Naive thymus-derived CD8-positive, alpha-beta T cell (primary cell): Measurements from ENCODE around the gene MTFR1L. TPM values are rescaled to one million over a fixed set of nuclear protein-coding genes. Genes with fewer than 3 reads are reported as not detected.

Experiments
- ATAC-seq, 2 donors: fragments of 150-1000 bp; cut with Tn5 transposase in 1 of 2; sonication (Bioruptor Pico), chemical (Tn5 transposase) in 1 of 2; 1 replicate in 1 of 2; 2 replicates in 1 of 2; pipeline ENCODE4 v1.10.0; 2021; ENCODE audit warnings: mild to moderate bottlenecking in 2 of 2, moderate library complexity in 2 of 2
- POLR2A ChIA-PET: fragments of 350-600 bp; sonication (Branson Sonifier 250); formaldehyde crosslinking; loops from one replicate; lab custom pipeline; 2021; ENCODE audit warnings: antibody characterized with exemption; lab: Charles Lee
- DNase-seq, 10 donors: peaks; one replicate each; pipeline versions ENCODE4 v3.0.0 to v3.0.0-alpha.2; 2020 to 2022
- H3K27ac Mint-ChIP-seq, 10 donors: one replicate each; pipeline ENCODE4 v1.8.0; 2020 to 2022; ENCODE audit warnings: mild to moderate bottlenecking in 10 of 10, mixed read lengths in 10 of 10, moderate library complexity in 4 of 10, inconsistent platforms in 1 of 10
- H3K27me3 Mint-ChIP-seq, 5 donors: one replicate each; pipeline ENCODE4 v1.8.0; 2021 to 2022; ENCODE audit warnings: mixed read lengths in 5 of 5
- H3K36me3 Mint-ChIP-seq, 3 donors: one replicate each; pipeline ENCODE4 v1.8.0; 2020 to 2022; ENCODE audit warnings: mixed read lengths in 3 of 3, mild to moderate bottlenecking in 2 of 3, inconsistent platforms in 1 of 3
- H3K4me1 Mint-ChIP-seq, 4 donors: one replicate each; pipeline ENCODE4 v1.8.0; 2021 to 2022; ENCODE audit warnings: mixed read lengths in 4 of 4
- H3K4me3 Mint-ChIP-seq, 10 donors: one replicate each; pipeline ENCODE4 v1.8.0; 2020 to 2022; ENCODE audit warnings: mild to moderate bottlenecking in 10 of 10, mixed read lengths in 10 of 10, moderate library complexity in 6 of 10, inconsistent platforms in 1 of 10
- H3K9me3 Mint-ChIP-seq, 9 donors: one replicate each; pipeline ENCODE4 v1.8.0; 2020 to 2022; ENCODE audit warnings: mixed read lengths in 9 of 9, mild to moderate bottlenecking in 3 of 9, inconsistent platforms in 1 of 9, moderate library complexity in 1 of 9
- polyA plus RNA-seq, 3 donors: library from polyadenylated mRNA; unstranded; fragments of 300-500 nt; fragmentation: Illumina TruSeq; gene quantifications; one replicate each; pipeline ENCODE4 v1.2.3, GENCODE V29; 2021
- total RNA-seq, 8 experiments: library from RNA in 2 of 8; stranded (reverse) in 2 of 8; gene quantifications; one replicate each; pipeline ENCODE4 v1.2.3 and lab custom pipeline; 2021 to 2026

The MTFR1L gene
- total RNA-seq: 10 to 100 TPM; 50.0 to 56.4 TPM
- 10 to 100 TPM; 34.3 to 42.6 (median 40.9) TPM for polyA plus RNA-seq
- total RNA-seq (lab: John Stamatoyannopoulos, UW): 23.2 to 45.3 (median 33.6) reads per million in 6 experiments

GRCh38 chr1:25819491-25820246 is at the start of gene MTFR1L:
Gene MTFR1L (plus strand): TSS chr1:25819954. CDS start chr1:25823105, 3,151 bp downstream.
- H3K9me3 Mint-ChIP-seq: no peaks in the 10 kb centered on the region
- POLR2A ChIA-PET: interaction anchor here (0.5 to 2.6 kb wide), 38 partner anchors 9 to 1255 kb away, joined by 3 to 30 read pairs (median 5); partner anchors contain the start of genes HMGN2, LDLRAP1, MAN1C1 and PAFAH2
- DNase-seq (peak; percentile 89 to 95 (median 92)), ATAC-seq (peak; percentile 81 to 82)
- H3K27me3 Mint-ChIP-seq: no peaks in the 10 kb centered on the region
- peak within 1 kb of the TSS; percentile 95 to 99 (median 97) for H3K27ac Mint-ChIP-seq
- peaks cover 21 to 47% (median 40%) of the 10 kb centered on the region in 4 donors for H3K4me1 Mint-ChIP-seq
- peak within 1 kb of the TSS; percentile 91 to 99 (median 94) for H3K4me3 Mint-ChIP-seq
- H3K36me3 Mint-ChIP-seq: peaks cover 0 to 7% (median 0%) of the 10 kb centered on the region in 3 donors

DNA sequence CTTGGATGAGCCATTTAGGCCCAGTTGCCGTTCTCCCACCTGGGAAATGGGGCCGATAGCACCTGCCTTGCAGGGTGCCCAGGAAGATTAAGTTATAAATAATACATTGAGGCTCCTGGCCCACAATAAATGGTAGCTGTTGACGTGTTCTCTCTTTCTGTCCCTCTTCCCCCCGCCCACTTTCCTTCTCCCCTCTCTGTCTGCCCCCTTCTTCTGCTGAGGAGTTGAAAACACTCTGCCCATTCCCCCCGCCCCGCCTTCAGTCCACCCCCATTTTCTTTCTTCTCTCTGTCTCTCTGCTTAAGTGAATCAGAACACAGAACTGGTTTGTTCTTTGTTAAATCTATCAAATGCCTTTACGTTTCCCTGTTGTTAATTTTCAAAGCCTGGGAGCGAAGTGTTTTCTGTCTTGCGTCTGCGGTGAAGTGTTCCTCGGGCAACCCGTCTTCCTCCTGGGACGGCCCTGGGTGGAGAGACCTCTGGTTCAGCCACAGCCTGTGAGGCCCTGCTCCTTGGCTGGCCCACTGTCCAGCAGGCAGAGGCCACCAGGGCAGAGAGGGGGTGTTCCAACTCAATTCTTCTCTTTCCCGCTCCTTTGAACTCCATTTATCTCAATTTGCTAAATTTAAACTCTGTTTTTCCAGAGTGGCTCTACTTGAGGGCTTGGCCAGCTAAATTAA is 49.1 kb upstream of the MTFR1L start:
- ATAC-seq (no peak), DNase-seq (peak in 2 of 10 donors; percentile 32 to 36)
- Mint-ChIP-seq H3K4me1 (peaks cover 64 to 100% (median 84%) of the 10 kb centered on the region in 4 donors), H3K9me3 (no peaks in the 10 kb centered on the region), H3K36me3 (peaks cover 5 to 24% (median 10%) of the 10 kb centered on the region in 3 donors), H3K27ac (peak overlapping the region; percentile 85 to 99 (median 98)), H3K4me3 (peak overlapping the region; percentile 41 to 88 (median 78)), H3K27me3 (peaks cover 0 to 3% (median 0%) of the 10 kb centered on the region in 5 donors)
- POLR2A ChIA-PET: interaction anchor here (0.5 to 5.8 kb wide), 6 partner anchors 15 to 152 kb away, joined by 3 to 25 read pairs (median 6); no protein-coding TSS in a partner anchor

DNA sequence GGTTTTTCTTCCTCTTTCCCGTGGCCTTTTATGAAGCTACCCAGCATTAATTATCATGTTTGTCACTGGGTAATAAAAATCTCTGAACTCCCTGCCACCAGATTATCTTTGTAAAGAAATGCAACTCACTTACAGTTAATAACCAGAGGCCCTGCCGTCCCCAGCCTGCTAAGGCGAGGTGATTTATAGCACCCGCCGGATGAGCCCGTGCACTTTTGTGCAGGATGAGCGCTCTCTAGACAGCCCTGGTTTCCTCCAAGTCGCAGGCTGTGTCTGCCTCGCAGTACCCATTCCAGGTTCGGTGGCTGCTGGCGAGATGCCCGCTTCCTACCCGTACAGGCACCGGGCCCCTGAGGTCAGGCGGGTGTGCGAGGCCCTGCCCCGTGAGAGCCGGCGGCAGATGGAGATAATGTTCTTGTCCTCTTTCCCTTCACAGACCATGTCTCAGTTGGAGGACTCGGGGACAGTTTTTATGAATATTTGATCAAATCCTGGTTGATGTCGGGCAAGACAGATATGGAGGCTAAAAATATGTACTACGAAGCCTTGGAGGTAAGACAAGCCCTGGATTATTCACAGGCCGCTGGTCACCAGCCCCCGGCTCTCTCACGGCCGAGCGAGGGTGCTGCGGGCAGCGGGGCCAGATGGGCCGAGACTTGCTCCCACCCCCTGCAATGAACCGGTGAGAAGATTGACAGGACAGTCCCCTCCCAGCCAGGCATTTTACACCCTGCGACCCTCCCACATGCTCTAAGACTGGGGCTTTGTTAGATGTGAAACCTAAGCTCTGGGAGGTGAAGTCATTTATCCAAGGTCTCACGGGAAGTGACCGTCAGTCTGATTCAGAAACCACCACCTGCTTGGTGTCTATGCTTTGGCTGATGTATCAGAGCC is 48.3 kb upstream of the MTFR1L start:
- Mint-ChIP-seq H3K36me3 (peaks cover 5 to 24% (median 10%) of the 10 kb centered on the region in 3 donors), H3K9me3 (no peaks in the 10 kb centered on the region), H3K27me3 (peaks cover 0 to 3% (median 0%) of the 10 kb centered on the region in 5 donors), H3K4me1 (peaks cover 59 to 100% (median 83%) of the 10 kb centered on the region in 4 donors), H3K27ac (peak overlapping the region; percentile 85 to 99 (median 98)), H3K4me3 (peak overlapping the region; percentile 41 to 88 (median 78))
- peak in 9 of 10 donors; percentile 27 to 76 (median 54) for DNase-seq
- POLR2A ChIA-PET: interaction anchor here (0.5 to 5.8 kb wide), 6 partner anchors 14 to 153 kb away, joined by 4 to 25 read pairs (median 6); no protein-coding TSS in a partner anchor
- ATAC-seq: peak; percentile 11 to 12

DNA sequence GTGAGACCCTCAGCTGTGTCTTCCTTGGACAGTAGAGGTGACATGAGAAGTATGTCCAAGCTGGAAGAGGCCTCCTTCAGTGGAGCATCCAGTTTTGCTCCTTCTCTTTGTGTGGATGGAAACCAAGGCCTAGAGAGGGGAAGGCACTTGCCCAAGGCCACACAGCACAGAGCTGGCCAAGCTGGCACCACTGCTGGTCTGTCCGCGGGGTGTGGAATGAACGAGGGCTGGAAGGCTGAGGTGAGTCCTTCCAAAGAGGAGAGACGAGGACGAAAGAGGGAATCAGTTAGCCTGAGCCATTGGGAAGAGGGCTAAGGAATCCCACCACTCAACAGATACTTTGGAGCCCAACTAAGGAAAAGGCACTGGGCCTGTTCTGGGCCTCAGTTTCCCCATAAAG is 47.6 kb upstream of the MTFR1L start:
- H3K4me3 Mint-ChIP-seq: peak overlapping the region in 6 of 10 donors; percentile 70 to 88 (median 78)
- H3K9me3 Mint-ChIP-seq: no peaks in the 10 kb centered on the region
- DNase-seq (no peak), ATAC-seq (no peak)
- peak overlapping the region; percentile 86 to 99 (median 98) for H3K27ac Mint-ChIP-seq
- POLR2A ChIA-PET: interaction anchor here (1.2 to 5.8 kb wide), 3 partner anchors 61 to 153 kb away, joined by 4 to 25 read pairs (median 5); no protein-coding TSS in a partner anchor
- peaks cover 59 to 97% (median 84%) of the 10 kb centered on the region in 4 donors for H3K4me1 Mint-ChIP-seq
- H3K27me3 Mint-ChIP-seq: peaks cover 0 to 3% (median 0%) of the 10 kb centered on the region in 5 donors
- H3K36me3 Mint-ChIP-seq: peaks cover 5 to 25% (median 10%) of the 10 kb centered on the region in 3 donors

DNA sequence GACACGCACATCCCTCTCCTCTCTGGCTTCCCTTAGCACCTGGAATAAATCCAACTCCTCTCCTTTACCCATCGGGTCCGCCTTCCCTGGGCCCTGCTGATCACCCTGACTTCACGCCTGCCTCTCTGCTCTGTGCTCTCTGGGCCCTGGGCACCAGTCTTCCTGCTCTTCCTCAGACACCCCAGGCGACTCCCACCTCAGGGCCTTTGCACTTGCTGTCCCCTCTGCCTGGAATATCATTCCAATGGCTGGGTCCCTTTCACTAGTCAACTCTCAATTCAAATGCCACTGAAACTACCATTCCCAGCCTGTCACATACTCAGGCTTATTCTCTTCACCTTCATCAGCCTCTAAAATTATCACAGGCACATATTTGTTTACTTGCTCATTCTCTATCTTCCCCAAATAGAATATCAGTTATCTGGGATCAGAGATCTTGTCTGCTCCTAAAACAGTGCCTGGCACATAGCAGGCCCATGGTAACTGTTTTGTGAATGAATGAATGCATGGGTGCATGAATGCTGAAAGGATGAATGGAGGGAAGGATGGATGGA is 47.0 kb upstream of the MTFR1L start:
- Mint-ChIP-seq H3K27me3 (peaks cover 0 to 3% (median 0%) of the 10 kb centered on the region in 5 donors), H3K9me3 (no peaks in the 10 kb centered on the region), H3K27ac (peak overlapping the region; percentile 86 to 99 (median 98)), H3K4me3 (peak overlapping the region in 8 of 10 donors; percentile 17 to 89 (median 68)), H3K4me1 (peaks cover 54 to 92% (median 84%) of the 10 kb centered on the region in 4 donors), H3K36me3 (peaks cover 5 to 25% (median 13%) of the 10 kb centered on the region in 3 donors)
- ATAC-seq (no peak), DNase-seq (no peak)
- POLR2A ChIA-PET: interaction anchor here (1.2 to 5.8 kb wide), 3 partner anchors 17 to 154 kb away, joined by 4 to 25 read pairs (median 23); no protein-coding TSS in a partner anchor

DNA sequence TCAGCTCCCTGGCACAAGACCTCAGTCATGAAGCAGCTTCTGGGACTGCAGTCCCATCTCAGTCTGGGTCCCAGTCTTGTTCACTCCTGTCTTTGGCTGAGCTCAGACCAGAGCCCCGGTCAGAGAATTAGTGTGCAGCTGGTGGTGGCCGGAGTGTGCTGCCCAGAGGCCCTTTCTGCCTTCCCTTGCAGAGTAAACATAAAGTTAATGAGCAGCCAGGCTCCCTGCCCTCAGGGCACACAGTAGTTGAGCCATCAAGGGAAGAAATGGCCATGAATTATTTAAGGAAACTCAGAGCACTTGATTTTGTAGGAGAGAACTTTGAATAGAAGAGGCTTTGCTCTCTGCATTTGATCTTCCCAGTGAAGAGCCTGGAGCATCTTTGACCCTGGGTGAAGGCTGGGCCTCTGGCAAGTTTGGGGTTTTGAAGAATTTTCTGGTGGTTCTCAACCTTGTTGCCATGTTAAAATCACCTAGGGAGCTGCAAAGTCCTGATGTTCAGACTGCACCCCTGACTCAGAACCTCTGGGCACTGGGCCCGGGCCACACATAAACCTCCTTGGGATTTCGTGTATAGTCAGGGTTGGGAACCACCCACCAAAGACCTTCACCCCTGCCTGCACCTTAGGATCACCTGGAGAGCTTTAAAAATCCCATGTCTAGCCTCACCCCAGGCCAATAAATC is 46.2 kb upstream of the MTFR1L start:
- H3K4me3 Mint-ChIP-seq: peak overlapping the region in 9 of 10 donors; percentile 77 to 93 (median 88)
- POLR2A ChIA-PET: interaction anchor here (0.6 to 5.8 kb wide), 13 partner anchors 11 to 1161 kb away, joined by 3 to 25 read pairs (median 13); partner anchors contain the start of genes MAN1C1 and MTFR1L
- DNase-seq: no peak
- ATAC-seq: no peak
- peaks cover 5 to 32% (median 16%) of the 10 kb centered on the region in 3 donors for H3K36me3 Mint-ChIP-seq
- H3K4me1 Mint-ChIP-seq: peaks cover 52 to 94% (median 80%) of the 10 kb centered on the region in 4 donors
- peak overlapping the region; percentile 86 to 99 (median 98) for H3K27ac Mint-ChIP-seq
- H3K27me3 Mint-ChIP-seq: peaks cover 0 to 3% (median 0%) of the 10 kb centered on the region in 5 donors
- H3K9me3 Mint-ChIP-seq: no peaks in the 10 kb centered on the region

DNA sequence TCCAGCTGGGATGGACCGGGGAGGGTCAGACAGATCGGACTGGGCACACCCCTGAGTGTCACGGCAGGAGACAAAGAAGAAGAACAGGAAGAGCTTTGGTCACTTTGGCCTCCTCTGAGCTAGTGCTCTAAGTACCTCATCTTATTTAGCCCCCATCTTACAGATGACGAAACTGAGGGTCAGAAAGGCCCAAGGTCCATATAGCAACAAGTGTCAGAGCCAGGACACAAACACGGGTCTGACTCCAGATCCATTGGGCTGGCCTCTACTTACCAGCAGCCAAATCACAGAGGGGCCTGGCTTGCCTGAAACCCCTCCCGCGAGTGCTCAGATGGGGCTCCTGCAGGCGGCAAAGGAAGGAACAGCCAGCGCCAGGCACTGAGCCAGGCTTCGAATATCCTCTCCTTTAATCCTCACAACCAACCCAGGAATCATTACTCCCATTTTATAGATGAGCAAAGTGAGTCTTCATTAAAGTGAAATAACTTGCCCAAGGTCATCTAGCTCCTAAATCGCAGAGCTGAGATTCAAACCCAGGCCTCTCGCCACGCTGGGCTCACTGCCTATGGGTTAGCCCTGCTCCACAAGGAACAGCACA is 45.4 kb upstream of the MTFR1L start:
- POLR2A ChIA-PET: interaction anchor here (0.6 to 5.8 kb wide), 34 partner anchors 9 to 1747 kb away, joined by 3 to 36 read pairs (median 6); partner anchors contain the start of genes MAN1C1, MTFR1L and SELENON
- H3K9me3 Mint-ChIP-seq: no peaks in the 10 kb centered on the region
- H3K4me3 Mint-ChIP-seq: peak overlapping the region; percentile 68 to 93 (median 86)
- peak overlapping the region; percentile 86 to 99 (median 98) for H3K27ac Mint-ChIP-seq
- H3K36me3 Mint-ChIP-seq: peaks cover 5 to 32% (median 17%) of the 10 kb centered on the region in 3 donors
- no peak for DNase-seq
- H3K27me3 Mint-ChIP-seq: peaks cover 0 to 3% (median 0%) of the 10 kb centered on the region in 5 donors
- H3K4me1 Mint-ChIP-seq: peaks cover 44 to 88% (median 74%) of the 10 kb centered on the region in 4 donors
- ATAC-seq: no peak

DNA sequence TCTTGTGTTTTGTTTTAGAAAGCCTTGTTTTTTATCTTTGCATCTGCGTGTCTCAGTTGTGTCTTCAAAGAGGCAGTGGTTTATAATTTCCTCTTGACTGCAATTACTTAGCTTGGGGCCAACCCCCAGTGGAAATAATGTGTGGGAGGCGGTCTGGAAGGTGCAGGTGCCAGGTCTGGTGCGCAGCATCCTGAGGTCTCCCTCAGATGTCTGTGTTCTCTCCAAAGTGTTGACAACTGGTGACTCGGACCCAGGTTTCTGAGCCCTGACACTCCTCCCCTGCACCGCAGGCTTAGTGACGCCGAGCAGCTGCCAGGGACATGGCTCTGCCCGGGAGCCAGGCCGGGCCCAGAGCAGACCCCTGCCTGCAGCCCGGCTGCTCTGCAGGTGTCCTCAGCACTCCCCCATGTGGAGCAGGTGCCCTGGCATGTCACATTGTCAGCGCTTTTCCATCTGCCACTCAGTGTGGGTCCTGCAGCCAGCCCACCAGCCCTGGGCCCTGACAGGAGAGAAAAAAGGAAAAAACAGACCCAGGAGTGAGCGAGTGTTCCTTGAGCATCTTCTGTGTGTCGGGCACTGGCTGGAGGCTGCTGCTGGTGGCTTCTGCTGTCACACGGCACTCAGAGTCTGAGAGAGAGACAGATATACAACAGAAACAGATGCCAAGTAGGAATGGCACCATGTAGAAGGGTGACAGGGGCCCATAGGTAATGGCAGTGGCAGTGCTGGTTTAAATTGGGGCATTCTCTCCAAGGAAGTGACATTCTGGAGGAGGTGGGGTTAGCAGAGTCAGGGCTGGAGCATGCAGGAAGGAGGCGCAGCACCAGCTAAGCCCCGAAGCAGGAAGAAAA is 44.6 kb upstream of the MTFR1L start:
- Mint-ChIP-seq H3K9me3 (no peaks in the 10 kb centered on the region), H3K4me1 (peaks cover 41 to 83% (median 67%) of the 10 kb centered on the region in 4 donors), H3K27ac (peak overlapping the region; percentile 86 to 99 (median 98)), H3K4me3 (peak overlapping the region; percentile 68 to 93 (median 86)), H3K36me3 (peaks cover 5 to 35% (median 16%) of the 10 kb centered on the region in 3 donors), H3K27me3 (peaks cover 0 to 3% (median 0%) of the 10 kb centered on the region in 5 donors)
- POLR2A ChIA-PET: interaction anchor here (0.6 to 5.8 kb wide), 37 partner anchors 10 to 1746 kb away, joined by 3 to 36 read pairs (median 6); partner anchors contain the start of genes MAN1C1, MTFR1L, RSRP1 and SELENON
- ATAC-seq: peak; percentile 84 to 89
- peak; percentile 61 to 96 (median 88) for DNase-seq

DNA sequence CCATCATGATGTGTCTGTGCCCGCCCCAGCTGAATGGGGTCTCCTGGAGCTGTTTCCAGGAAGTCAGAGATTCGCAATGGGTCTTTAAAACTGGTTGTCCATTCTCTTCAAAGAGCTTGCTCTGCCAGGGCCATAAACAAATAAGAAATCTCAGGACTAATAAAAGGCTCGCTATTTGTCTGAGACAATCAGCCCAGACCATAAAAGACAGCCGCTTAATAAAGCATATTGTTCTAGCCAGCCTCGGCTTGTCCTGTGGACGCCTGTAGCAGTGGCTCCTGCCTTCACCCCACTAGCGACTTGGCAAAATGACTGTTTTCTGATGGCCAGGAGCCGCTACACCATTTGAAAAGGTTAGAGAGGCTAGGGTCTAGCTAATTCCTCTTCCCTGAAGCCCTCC is 40.4 kb upstream of the MTFR1L start:
- H3K27me3 Mint-ChIP-seq: no peaks in the 10 kb centered on the region
- H3K4me1 Mint-ChIP-seq: peaks cover 14 to 50% (median 25%) of the 10 kb centered on the region in 4 donors
- no peak for DNase-seq
- H3K4me3 Mint-ChIP-seq: no peak overlapping the region
- ATAC-seq: no peak
- peaks cover 0 to 40% (median 15%) of the 10 kb centered on the region in 3 donors for H3K36me3 Mint-ChIP-seq
- H3K27ac Mint-ChIP-seq: peak overlapping the region in 4 of 10 donors; percentile 29 to 81 (median 69)
- POLR2A ChIA-PET: interaction anchor here (1.1 to 2.5 kb wide), 2 partner anchors 13 to 22 kb away, joined by 4 to 7 read pairs; no protein-coding TSS in a partner anchor
- no peaks in the 10 kb centered on the region for H3K9me3 Mint-ChIP-seq
